ENCODE data around the gene SLC15A4. TPM values are rescaled to one million over a fixed set of nuclear protein-coding genes. Genes with fewer than 3 reads are reported as not detected.

SLC15A4 gene
- total RNA-seq, 3 donors from 2014 or later (not counting 1 experiment from before 2014, with no cell fraction given) = 176 to 306 (median 250) TPM

GRCh38 chr12:128745772-128746689 is 77.7 kb downstream of the SLC15A4 start:
- TF ChIP-seq, protein P1, sequence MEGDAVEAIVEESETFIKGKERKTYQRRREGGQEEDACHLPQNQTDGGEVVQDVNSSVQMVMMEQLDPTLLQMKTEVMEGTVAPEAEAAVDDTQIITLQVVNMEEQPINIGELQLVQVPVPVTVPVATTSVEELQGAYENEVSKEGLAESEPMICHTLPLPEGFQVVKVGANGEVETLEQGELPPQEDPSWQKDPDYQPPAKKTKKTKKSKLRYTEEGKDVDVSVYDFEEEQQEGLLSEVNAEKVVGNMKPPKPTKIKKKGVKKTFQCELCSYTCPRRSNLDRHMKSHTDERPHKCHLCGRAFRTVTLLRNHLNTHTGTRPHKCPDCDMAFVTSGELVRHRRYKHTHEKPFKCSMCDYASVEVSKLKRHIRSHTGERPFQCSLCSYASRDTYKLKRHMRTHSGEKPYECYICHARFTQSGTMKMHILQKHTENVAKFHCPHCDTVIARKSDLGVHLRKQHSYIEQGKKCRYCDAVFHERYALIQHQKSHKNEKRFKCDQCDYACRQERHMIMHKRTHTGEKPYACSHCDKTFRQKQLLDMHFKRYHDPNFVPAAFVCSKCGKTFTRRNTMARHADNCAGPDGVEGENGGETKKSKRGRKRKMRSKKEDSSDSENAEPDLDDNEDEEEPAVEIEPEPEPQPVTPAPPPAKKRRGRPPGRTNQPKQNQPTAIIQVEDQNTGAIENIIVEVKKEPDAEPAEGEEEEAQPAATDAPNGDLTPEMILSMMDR (IDR thresholded peaks at IDR 0.05) = no peak
- Mint-ChIP-seq H3K9me3 (no peaks in the 10 kb centered on the region), H3K36me3 (no peaks in the 10 kb centered on the region), H3K4me1 (peaks cover 70 to 73% of the 10 kb centered on the region in 2 donors), H3K27ac (peak overlapping the region; percentile 91 to 93), H3K4me3 (peak overlapping the region; percentile 81), H3K27me3 (ENCODE audit: low read depth in 2 of 2) (no peaks in the 10 kb centered on the region)
- H3K4me1 ChIP-seq (ENCODE audit: control insufficient read depth, insufficient read depth, low read length) = peaks cover 58% of the 10 kb centered on the region
- H3K27me3 ChIP-seq (ENCODE audit: control insufficient read depth, insufficient read depth, low read length) = no peaks in the 10 kb centered on the region
- no peak overlapping the region for H3K4me3 ChIP-seq (ENCODE audit: low read length)
- ATAC-seq = peak; percentile 72 to 83 (median 81)
- intact Hi-C loops (cut with micrococcal nuclease) = loop anchor here (1.0 to 10.0 kb wide), 7 partner anchors 9 to 181 kb away; no protein-coding TSS in a partner anchor
- peak overlapping the region; percentile 89 for H3K27ac ChIP-seq (ENCODE audit: low read length)
- peak; percentile 14 to 31 for DNase-seq
- H3K36me3 ChIP-seq (ENCODE audit: control insufficient read depth, insufficient read depth, low read length) = no peaks in the 10 kb centered on the region
- WGBS (ENCODE audit: insufficient coverage) = 9% methylated on average over 7 of the region's 11 CpGs
- no peaks in the 10 kb centered on the region for H3K9me3 ChIP-seq (ENCODE audit: control insufficient read depth, insufficient read depth, low read length)

GRCh38 chr12:128743916-128744315 is 79.8 kb downstream of the SLC15A4 start:
- Histone ChIP-seq H3K4me1 (ENCODE audit: control insufficient read depth, insufficient read depth, low read length) (peaks cover 57% of the 10 kb centered on the region), H3K9me3 (ENCODE audit: control insufficient read depth, insufficient read depth, low read length) (no peaks in the 10 kb centered on the region), H3K27ac (ENCODE audit: low read length) (peak overlapping the region; percentile 89), H3K36me3 (ENCODE audit: control insufficient read depth, insufficient read depth, low read length) (no peaks in the 10 kb centered on the region), H3K4me3 (ENCODE audit: low read length) (no peak overlapping the region), H3K27me3 (ENCODE audit: control insufficient read depth, insufficient read depth, low read length) (no peaks in the 10 kb centered on the region)
- no peaks in the 10 kb centered on the region for H3K27me3 Mint-ChIP-seq (ENCODE audit: low read depth in 2 of 2)
- H3K4me3 Mint-ChIP-seq = peak overlapping the region; percentile 81
- H3K9me3 Mint-ChIP-seq = peaks cover 5 to 7% of the 10 kb centered on the region in 2 donors
- ATAC-seq = peak in 1 of 3 donors; percentile 29
- peak in 1 of 2 donors; percentile 7 for DNase-seq
- H3K4me1 Mint-ChIP-seq = peaks cover 78 to 80% of the 10 kb centered on the region in 2 donors
- WGBS (ENCODE audit: insufficient coverage) = 36% methylated on average over 7 of the region's 7 CpGs
- H3K36me3 Mint-ChIP-seq = peaks cover 7% of the 10 kb centered on the region
- H3K27ac Mint-ChIP-seq = peak overlapping the region; percentile 91 to 93
- intact Hi-C loops (cut with micrococcal nuclease) = loop anchor here (10.0 kb wide), 3 partner anchors 49 to 179 kb away; no protein-coding TSS in a partner anchor
- TF ChIP-seq, protein P1 (IDR thresholded peaks at IDR 0.05) = no peak

Other genes starting within 250 kb of the SLC15A4 start
- 1 to 10 TPM in 2 of 3 donors, under 1 TPM in 1; 0.33 to 3.2 (median 2.6) TPM for gene GLT1D1, start 29.5 kb upstream of the SLC15A4 start, total RNA-seq

Measured in natural killer cell (primary cell).